GM12891 (cell line): ENCODE measurements around the gene LCLAT1.

Experiments used
- PAX5 ChIP-seq: IDR thresholded peaks from 2 replicates; pipeline ENCODE4 v1.6.1; 2011; ENCODE audit warnings: low read length, moderate library complexity, mild to moderate bottlenecking; ENCODE audit not compliant: insufficient read depth, severe bottlenecking
- POLR2A ChIP-seq: IDR thresholded peaks from 2 replicates; pipeline ENCODE4 v1.6.1; 2011; ENCODE audit warnings: low read depth, low read length, control low read depth
- POLR2AphosphoS5 ChIP-seq: IDR thresholded peaks from 2 replicates; pipeline ENCODE4 v1.6.1; 2011; ENCODE audit warnings: low read depth, low read length, control low read depth
- POU2F2 ChIP-seq: IDR thresholded peaks from 2 replicates; pipeline ENCODE4 v1.6.1; 2011; ENCODE audit warnings: low read depth, mild to moderate bottlenecking, control low read depth, low read length, moderate library complexity
- SPI1 ChIP-seq: IDR thresholded peaks from 2 replicates; pipeline ENCODE4 v1.6.1; 2011; ENCODE audit warnings: low read depth, low read length, control low read depth

- TF ChIP-seq POLR2AphosphoS5 = no peak
- no peak for TF ChIP-seq POLR2A
- TF ChIP-seq PAX5 = no peak
- no peak for TF ChIP-seq POU2F2
- TF ChIP-seq SPI1 = no peak
Observed at GRCh38 chr2:30633039-30633438, 186.0 kb downstream of the LCLAT1 start.
